ENCODE data around the gene CSNK1D.

The CSNK1D gene

GRCh38 chr17:82295472-82295814 is 21.9 kb upstream of the CSNK1D start:
- no peak for DNase-seq (ENCODE audit: low read depth)

- no peak for DNase-seq (ENCODE audit: low read depth)
Observed at GRCh38 chr17:82294064-82294773, 20.7 kb upstream of the CSNK1D start.

- peak; percentile 90 for DNase-seq (ENCODE audit: low read depth)
Observed at GRCh38 chr17:82292251-82293154, 19.0 kb upstream of the CSNK1D start.

- DNase-seq (ENCODE audit: low read depth), result no peak
Observed at GRCh38 chr17:82291582-82292250, 18.2 kb upstream of the CSNK1D start.

- no peak for DNase-seq (ENCODE audit: low read depth)
Observed at GRCh38 chr17:82287868-82288801, 14.6 kb upstream of the CSNK1D start.

- DNase-seq (ENCODE audit: low read depth), result no peak
Observed at GRCh38 chr17:82287013-82287867, 13.7 kb upstream of the CSNK1D start.

GRCh38 chr17:82285141-82285540 is 11.6 kb upstream of the CSNK1D start:
- DNase-seq (ENCODE audit: low read depth), result no peak

- DNase-seq (ENCODE audit: low read depth), result no peak
Observed at GRCh38 chr17:82283208-82283749, 9.8 kb upstream of the CSNK1D start.

GRCh38 chr17:82282239-82283207 is 9.0 kb upstream of the CSNK1D start:
- DNase-seq (ENCODE audit: low read depth), result no peak

GRCh38 chr17:82281502-82282238 is 8.2 kb upstream of the CSNK1D start:
- DNase-seq (ENCODE audit: low read depth), result no peak

- no peak for DNase-seq (ENCODE audit: low read depth)
Observed at GRCh38 chr17:82281076-82281475, 7.6 kb upstream of the CSNK1D start.

GRCh38 chr17:82280537-82280936 is 7.0 kb upstream of the CSNK1D start:
- DNase-seq (ENCODE audit: low read depth), result no peak

- no peak for DNase-seq (ENCODE audit: low read depth)
Observed at GRCh38 chr17:82278786-82279391, 5.4 kb upstream of the CSNK1D start.

GRCh38 chr17:82278308-82278707 is 4.8 kb upstream of the CSNK1D start:
- DNase-seq (ENCODE audit: low read depth), result no peak

GRCh38 chr17:82277851-82278250 is 4.4 kb upstream of the CSNK1D start:
- no peak for DNase-seq (ENCODE audit: low read depth)

- no peak for DNase-seq (ENCODE audit: low read depth)
Observed at GRCh38 chr17:82276938-82277337, 3.4 kb upstream of the CSNK1D start.

- DNase-seq (ENCODE audit: low read depth), result no peak
Observed at GRCh38 chr17:82275326-82275725, 1.8 kb upstream of the CSNK1D start.
